Colonic mucosa (tissue), 4 donors: ENCODE data around the gene CRX. TPM values are rescaled to one million over a fixed set of nuclear protein-coding genes. Genes with fewer than 3 reads are reported as not detected.
"Not testable (repeated sequence)": the region's sequence is repeated elsewhere in the genome, so short reads cannot be mapped to it uniquely, and the experiment has no call there.

ENCODE experiments used
- DNase-seq: peaks from one replicate; pipeline ENCODE4 v3.0.0-alpha.2; 2020
- H3K27ac ChIP-seq: fragments of 200-600 bp; one replicate; pipeline ENCODE4 v1.8.0; 2021
- H3K27me3 ChIP-seq: fragments of 200-600 bp; one replicate; pipeline ENCODE4 v1.8.0; 2021
- H3K36me3 ChIP-seq: fragments of 200-600 bp; one replicate; pipeline ENCODE4 v1.8.0; 2021
- H3K4me1 ChIP-seq: fragments of 200-600 bp; one replicate; pipeline ENCODE4 v1.8.0; 2021; ENCODE audit warnings: mild to moderate bottlenecking
- H3K4me3 ChIP-seq: fragments of 200-600 bp; one replicate; pipeline ENCODE4 v1.8.0; 2021
- H3K9ac ChIP-seq, 2 donors: one replicate each; pipeline ENCODE4 v1.7.0; 2013; ENCODE audit warnings: control low read depth in 2 of 2, low read depth in 2 of 2, low read length in 2 of 2
- H3K9me3 ChIP-seq: fragments of 200-600 bp; one replicate; pipeline ENCODE4 v1.8.0; 2021
- CTCF ChIP-seq: fragments of 200-600 bp; IDR thresholded peaks from one replicate; pipeline ENCODE4 v1.8.0; 2022; ENCODE audit warnings: antibody characterized with exemption, mild to moderate bottlenecking
- intact Hi-C: fragments of 100-400 bp; cut with DNase I; formaldehyde crosslinking; loops from one replicate; pipeline ENCODE4 v1.14.1; 2022
- total RNA-seq, 2 donors: library from RNA; stranded (reverse); fragmentation: NEBNext Ultra II Directional in 1 of 2; extraction: Animal tissue kit (Norgen Biotek cat#: 25700) in 1 of 2; gene quantifications; one replicate each; pipeline ENCODE4 v1.2.1, GENCODE V29; 2021
- donor health status: healthy.
- donor health status: DM: no; HTN: no; CAD: no.
- donor health status: DM: no; HTN: no; CAD: no.

Gene CRX
- total RNA-seq, 2 donors from 2014 or later: not detected

GRCh38 chr19:47798904-47799266 is 22.9 kb upstream of the CRX start:
- no peak overlapping the region for H3K27ac ChIP-seq
- no peaks in the 10 kb centered on the region for H3K9me3 ChIP-seq
- H3K36me3 ChIP-seq: no peaks in the 10 kb centered on the region
- H3K27me3 ChIP-seq: no peaks in the 10 kb centered on the region
- no peaks in the 10 kb centered on the region for H3K4me1 ChIP-seq
- H3K4me3 ChIP-seq: no peak overlapping the region
- TF ChIP-seq CTCF: no peak
- DNase-seq: no peak
- intact Hi-C loops: no loop called here
- H3K9ac ChIP-seq: no peak overlapping the region

- Histone ChIP-seq H3K27me3 (no peaks in the 10 kb centered on the region), H3K4me1 (no peaks in the 10 kb centered on the region), H3K9me3 (no peaks in the 10 kb centered on the region), H3K36me3 (no peaks in the 10 kb centered on the region), H3K27ac (no peak overlapping the region), H3K4me3 (no peak overlapping the region), H3K9ac (no peak overlapping the region)
- TF ChIP-seq CTCF: no peak
- intact Hi-C loops: no loop called here
- DNase-seq: no peak
These were observed 20.5 kb upstream of the CRX start for GRCh38 chr19:47801270-47801669.

GRCh38 chr19:47802521-47803043 is 19.2 kb upstream of the CRX start:
- Histone ChIP-seq H3K9me3 (no peaks in the 10 kb centered on the region), H3K4me3 (no peak overlapping the region), H3K36me3 (no peaks in the 10 kb centered on the region), H3K9ac (no peak overlapping the region), H3K27ac (no peak overlapping the region), H3K4me1 (no peaks in the 10 kb centered on the region), H3K27me3 (no peaks in the 10 kb centered on the region)
- no peak for TF ChIP-seq CTCF
- no peak for DNase-seq
- intact Hi-C loops: no loop called here

- H3K9me3 ChIP-seq, H3K27me3 ChIP-seq, DNase-seq, H3K9ac ChIP-seq, H3K27ac ChIP-seq, H3K4me3 ChIP-seq, H3K36me3 ChIP-seq, H3K4me1 ChIP-seq, intact Hi-C loops: not testable (repeated sequence)
These were observed 18.6 kb upstream of the CRX start for GRCh38 chr19:47803148-47803547.

GRCh38 chr19:47803671-47804070 is 18.1 kb upstream of the CRX start:
- DNase-seq, intact Hi-C loops, H3K9me3 ChIP-seq, H3K4me1 ChIP-seq, H3K36me3 ChIP-seq, H3K4me3 ChIP-seq, H3K27me3 ChIP-seq, H3K27ac ChIP-seq, H3K9ac ChIP-seq: not testable (repeated sequence)

GRCh38 chr19:47804451-47804850 is 17.3 kb upstream of the CRX start, which contains the start of gene TPRX1:
TSS of gene TPRX1 (minus strand) at chr19:47804551. CDS start at chr19:47804539, 12 bp downstream.
- H3K27me3 ChIP-seq, H3K4me1 ChIP-seq, H3K9ac ChIP-seq, intact Hi-C loops, H3K9me3 ChIP-seq, H3K36me3 ChIP-seq, DNase-seq, H3K27ac ChIP-seq, H3K4me3 ChIP-seq: not testable (repeated sequence)

GRCh38 chr19:47805313-47805712 is 16.4 kb upstream of the CRX start:
- DNase-seq: no peak
- Histone ChIP-seq H3K27me3 (no peaks in the 10 kb centered on the region), H3K9me3 (no peaks in the 10 kb centered on the region), H3K36me3 (no peaks in the 10 kb centered on the region), H3K27ac (no peak overlapping the region), H3K9ac (no peak overlapping the region), H3K4me3 (no peak overlapping the region), H3K4me1 (no peaks in the 10 kb centered on the region)
- no peak for TF ChIP-seq CTCF
- intact Hi-C loops: no loop called here
